PC-3 (cell line): Measurements from ENCODE around the gene ARHGAP15. TPM values are rescaled to one million over a fixed set of nuclear protein-coding genes. Genes with fewer than 3 reads are reported as not detected.

Experiments used
- ATAC-seq: fragments of 200-7000 bp; cut with Tn5 transposase; 2 replicates; pipeline ENCODE4 v1.9.1; 2020; ENCODE audit warnings: mild to moderate bottlenecking, moderate library complexity
- BruUV-seq: library from RNA; stranded (reverse); fragments of 400-500 nt; replicated peaks from 2 replicates; lab custom pipeline; 2021; lab: Mats Ljungman, UMichigan
- CTCF ChIA-PET: fragments of 300-600 bp; sonication (Branson Sonifier 250); formaldehyde crosslinking; loops from one replicate; lab custom pipeline; 2022; ENCODE audit warnings: antibody characterized with exemption; lab: Charles Lee
- POLR2A ChIA-PET: fragments of 300-600 bp; sonication (Branson Sonifier 250); formaldehyde crosslinking; loops from one replicate; lab custom pipeline; 2022; ENCODE audit warnings: antibody characterized with exemption; ENCODE audit not compliant: unreplicated experiment; lab: Charles Lee
- DNase-seq: peaks from one replicate; pipeline ENCODE4 v3.0.0-alpha.2; 2015
- H2AFZ ChIP-seq: fragments of 300-600 bp; sonication (generic); 2 replicates; pipeline ENCODE4 v1.6.0; 2016; ENCODE audit warnings: antibody characterized with exemption, low read length
- H3F3A ChIP-seq: fragments of 300-600 bp; sonication (generic); one replicate; pipeline ENCODE4 v1.6.0; 2017; ENCODE audit warnings: antibody characterized with exemption, low read length, control low read depth, mild to moderate bottlenecking; ENCODE audit not compliant: unreplicated experiment
- H3K27ac ChIP-seq: fragments of 300-600 bp; sonication (generic); 2 replicates; pipeline ENCODE4 v1.5.1; 2016; ENCODE audit warnings: mild to moderate bottlenecking, low read length
- H3K27me3 ChIP-seq: fragments of 300-600 bp; sonication (generic); 2 replicates; pipeline ENCODE4 v1.6.1; 2016; ENCODE audit warnings: low read length, mixed read lengths
- H3K36me3 ChIP-seq: fragments of 300-600 bp; sonication (generic); 2 replicates; pipeline ENCODE4 v1.6.1; 2016; ENCODE audit warnings: low read depth, mixed run types, low read length, mixed read lengths
- H3K4me1 ChIP-seq: fragments of 300-600 bp; sonication (generic); 2 replicates; pipeline ENCODE4 v1.5.1; 2016; ENCODE audit warnings: low read length; ENCODE audit not compliant: insufficient read depth
- H3K4me2 ChIP-seq: fragments of 300-600 bp; sonication (generic); 2 replicates; pipeline ENCODE4 v1.6.0; 2016; ENCODE audit warnings: low read length
- H3K4me3 ChIP-seq: fragments of 300-600 bp; sonication (generic); 2 replicates; pipeline ENCODE4 v1.5.1; 2016; ENCODE audit warnings: mild to moderate bottlenecking, low read length, mixed read lengths
- H3K79me2 ChIP-seq: fragments of 300-600 bp; sonication (generic); 2 replicates; pipeline ENCODE4 v1.6.1; 2017; ENCODE audit warnings: low read length, mixed read lengths
- H3K9ac ChIP-seq: fragments of 300-600 bp; sonication (generic); 2 replicates; pipeline ENCODE4 v1.6.0; 2016; ENCODE audit warnings: mild to moderate bottlenecking, low read length
- H3K9me2 ChIP-seq: fragments of 300-600 bp; sonication (generic); replicated peaks from 2 replicates; pipeline ENCODE4 v1.6.1; 2016; ENCODE audit warnings: mixed run types, low read length, mixed read lengths
- H3K9me3 ChIP-seq: fragments of 300-600 bp; sonication (generic); 2 replicates; pipeline ENCODE4 v1.6.1; 2016; ENCODE audit warnings: low read length, mixed read lengths
- H4K20me1 ChIP-seq: fragments of 300-600 bp; sonication (generic); 2 replicates; pipeline ENCODE4 v1.6.1; 2016; ENCODE audit warnings: low read length, mixed read lengths
- CTCF ChIP-seq: fragments of 300-600 bp; sonication (generic); conservative IDR thresholded peaks from 2 replicates; pipeline ENCODE4 v1.5.1; 2017; ENCODE audit warnings: antibody characterized with exemption, low read depth, mild to moderate bottlenecking, low read length
- EZH2 ChIP-seq: fragments of 300-600 bp; sonication (generic); IDR thresholded peaks from one replicate; pipeline ENCODE4 v1.6.1; 2017; ENCODE audit warnings: antibody characterized with exemption, mild to moderate bottlenecking, low read length; ENCODE audit not compliant: unreplicated experiment
- EZH2phosphoT487 ChIP-seq: fragments of 300-600 bp; sonication (generic); IDR thresholded peaks from 2 replicates; pipeline ENCODE4 v1.6.1; 2018; ENCODE audit warnings: mild to moderate bottlenecking, antibody characterized with exemption, low read length, borderline replicate concordance
- intact Hi-C: fragments of 100-400 bp; cut with micrococcal nuclease; formaldehyde crosslinking; loops from 2 replicates; pipeline ENCODE4 v1.9.0; 2023
- total RNA-seq: library from RNA; depleted of rRNA; stranded (reverse); fragments of >200 nt; gene quantifications from 2 replicates; pipeline ENCODE4 v1.2.3, GENCODE V29; 2014

ARHGAP15 gene
- total RNA-seq, 1 experiment from 2014 or later: not detected

GRCh38 chr2:143254110-143254509 lies 124.9 kb downstream of the ARHGAP15 start:
- no peak for ATAC-seq
- H3K27me3 ChIP-seq: peaks cover 44% of the 10 kb centered on the region
- no peaks in the 10 kb centered on the region for H3K36me3 ChIP-seq
- ChIA-PET CTCF (no interaction called here), POLR2A (no interaction called here)
- H2AFZ ChIP-seq: no peak overlapping the region
- H3K9me2 ChIP-seq: no peaks in the 10 kb centered on the region
- H3K9ac ChIP-seq: no peak overlapping the region
- no peaks in the 10 kb centered on the region for H4K20me1 ChIP-seq
- H3F3A ChIP-seq: no peaks in the 10 kb centered on the region
- no peaks in the 10 kb centered on the region for H3K79me2 ChIP-seq
- no peak overlapping the region for H3K27ac ChIP-seq
- H3K4me3 ChIP-seq: no peak overlapping the region
- TF ChIP-seq CTCF (no peak), EZH2phosphoT487 (no peak), EZH2 (no peak)
- H3K4me1 ChIP-seq: peaks cover 4% of the 10 kb centered on the region
- H3K4me2 ChIP-seq: no peak overlapping the region
- no peak for DNase-seq
- no peaks in the 10 kb centered on the region for H3K9me3 ChIP-seq
- intact Hi-C loops: no loop called here
- BruUV-seq: no TSS peak

GRCh38 chr2:143255086-143255485 lies 125.9 kb downstream of the ARHGAP15 start:
- Histone ChIP-seq H3K4me3 (no peak overlapping the region), H3K9ac (no peak overlapping the region), H4K20me1 (no peaks in the 10 kb centered on the region), H3K79me2 (no peaks in the 10 kb centered on the region), H3K36me3 (no peaks in the 10 kb centered on the region), H3K4me2 (no peak overlapping the region), H3K4me1 (peaks cover 4% of the 10 kb centered on the region), H3K9me2 (no peaks in the 10 kb centered on the region), H3F3A (no peaks in the 10 kb centered on the region), H2AFZ (no peak overlapping the region), H3K9me3 (no peaks in the 10 kb centered on the region), H3K27me3 (peaks cover 37% of the 10 kb centered on the region), H3K27ac (no peak overlapping the region)
- TF ChIP-seq CTCF: no peak
- TF ChIP-seq EZH2: no peak
- no peak for TF ChIP-seq EZH2phosphoT487
- intact Hi-C loops: no loop called here
- no peak for ATAC-seq
- no TSS peak for BruUV-seq
- POLR2A ChIA-PET: no interaction called here
- no peak for DNase-seq
- CTCF ChIA-PET: no interaction called here

- H2AFZ ChIP-seq: no peak overlapping the region
- no peak for TF ChIP-seq EZH2phosphoT487
- TF ChIP-seq EZH2: no peak
- no peak for TF ChIP-seq CTCF
- H3K79me2 ChIP-seq: no peaks in the 10 kb centered on the region
- no peak overlapping the region for H3K4me2 ChIP-seq
- no peak overlapping the region for H3K27ac ChIP-seq
- DNase-seq (no peak), ATAC-seq (no peak)
- intact Hi-C loops: no loop called here
- no peaks in the 10 kb centered on the region for H3K36me3 ChIP-seq
- H3K4me3 ChIP-seq: no peak overlapping the region
- H3F3A ChIP-seq: no peaks in the 10 kb centered on the region
- no TSS peak for BruUV-seq
- no peaks in the 10 kb centered on the region for H3K9me2 ChIP-seq
- peaks cover 30% of the 10 kb centered on the region for H3K27me3 ChIP-seq
- POLR2A ChIA-PET: no interaction called here
- no peaks in the 10 kb centered on the region for H3K9me3 ChIP-seq
- CTCF ChIA-PET: no interaction called here
- no peaks in the 10 kb centered on the region for H4K20me1 ChIP-seq
- peaks cover 4% of the 10 kb centered on the region for H3K4me1 ChIP-seq
- no peak overlapping the region for H3K9ac ChIP-seq
Measured at GRCh38 chr2:143255899-143256298, 126.7 kb downstream of the ARHGAP15 start.
